ENCODE results near the gene NCOA4.
"Not testable (repeated sequence)": the region's sequence is repeated elsewhere in the genome, so short reads cannot be mapped to it uniquely, and the experiment has no call there.

Gene NCOA4

DNA sequence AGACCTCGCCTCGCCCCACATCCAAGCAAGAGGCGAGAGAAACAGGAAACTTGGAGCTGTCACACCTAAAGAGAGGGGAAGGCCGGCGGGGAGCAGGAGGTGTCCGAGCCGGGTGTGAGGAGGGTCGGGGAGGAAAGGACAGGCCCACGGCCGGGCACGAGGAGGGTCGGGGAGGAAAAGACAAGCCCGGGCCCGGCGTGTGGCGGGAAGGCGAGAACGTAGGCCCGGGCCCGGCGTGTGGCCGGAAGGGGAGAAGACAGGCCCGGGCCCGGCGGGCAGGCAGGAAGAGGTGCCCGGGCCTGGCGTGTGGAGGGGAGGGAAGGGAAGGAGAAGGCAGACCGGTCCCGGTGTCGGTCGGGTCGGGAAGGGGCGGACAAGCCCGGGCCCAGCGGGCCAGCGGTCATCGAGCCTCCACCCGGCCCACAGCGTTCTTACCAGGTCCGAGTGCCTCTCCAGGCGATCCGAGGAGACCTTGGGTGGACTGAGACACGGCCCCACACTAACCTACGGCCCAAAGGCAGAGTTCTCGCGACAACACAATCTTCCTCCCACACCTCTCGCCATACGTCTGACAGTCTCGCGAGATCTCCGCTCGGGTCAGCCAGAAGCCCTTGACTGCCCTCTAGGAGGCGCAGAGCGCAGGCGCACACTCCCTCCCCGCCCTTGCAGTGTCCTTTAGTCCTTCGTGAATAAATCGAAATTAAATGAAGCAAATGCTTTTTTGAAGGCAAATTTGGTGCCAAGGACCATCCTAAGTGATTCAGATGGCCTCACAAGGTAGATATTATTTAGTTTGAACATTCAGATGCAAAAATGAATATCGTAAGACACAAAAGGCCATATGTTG is at the start of gene NCOA4:
Gene NCOA4, minus strand, starts transcription at position 533 of the 847 bp plus-strand sequence. CDS start 13,943 bp downstream, outside the sequence.
- peak; percentile 95 for DNase-seq (ENCODE audit: low read depth)

DNA sequence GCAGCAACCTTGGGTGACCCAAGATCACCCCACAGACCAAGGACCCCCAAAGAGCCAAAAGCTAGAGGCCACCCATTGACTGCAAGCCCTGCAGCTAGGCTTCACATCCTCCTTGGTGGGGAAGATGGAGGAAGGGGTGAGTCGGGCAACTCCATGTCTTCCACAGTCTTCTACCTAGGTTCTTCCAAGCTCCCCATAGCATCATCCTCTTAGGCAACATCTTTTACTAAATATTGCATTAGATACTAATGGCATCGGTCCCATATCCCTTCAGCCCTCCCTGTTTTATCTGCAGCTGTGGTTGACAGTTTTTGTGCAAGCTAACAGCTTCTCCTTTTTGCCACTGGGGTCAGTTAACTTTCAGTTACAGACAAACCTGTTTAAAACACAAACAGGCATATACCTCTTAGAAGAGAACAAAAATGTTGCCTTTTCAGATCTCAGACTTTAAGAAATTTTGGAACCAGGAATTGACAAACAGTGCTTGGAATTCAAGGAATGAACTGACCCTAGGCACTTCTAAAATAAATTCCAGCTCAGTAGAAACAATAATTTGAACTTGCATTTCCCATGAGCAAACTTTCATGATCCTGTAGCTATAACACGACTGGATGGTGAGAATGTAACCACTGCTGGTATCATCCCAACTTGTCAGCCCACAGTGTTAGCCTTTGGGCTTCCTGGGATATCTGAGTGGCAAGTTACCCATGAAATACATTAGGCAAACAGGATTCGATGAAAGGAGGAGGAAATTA is 49.6 kb upstream of the NCOA4 start:
- no peak for DNase-seq (ENCODE audit: low read depth)

DNA sequence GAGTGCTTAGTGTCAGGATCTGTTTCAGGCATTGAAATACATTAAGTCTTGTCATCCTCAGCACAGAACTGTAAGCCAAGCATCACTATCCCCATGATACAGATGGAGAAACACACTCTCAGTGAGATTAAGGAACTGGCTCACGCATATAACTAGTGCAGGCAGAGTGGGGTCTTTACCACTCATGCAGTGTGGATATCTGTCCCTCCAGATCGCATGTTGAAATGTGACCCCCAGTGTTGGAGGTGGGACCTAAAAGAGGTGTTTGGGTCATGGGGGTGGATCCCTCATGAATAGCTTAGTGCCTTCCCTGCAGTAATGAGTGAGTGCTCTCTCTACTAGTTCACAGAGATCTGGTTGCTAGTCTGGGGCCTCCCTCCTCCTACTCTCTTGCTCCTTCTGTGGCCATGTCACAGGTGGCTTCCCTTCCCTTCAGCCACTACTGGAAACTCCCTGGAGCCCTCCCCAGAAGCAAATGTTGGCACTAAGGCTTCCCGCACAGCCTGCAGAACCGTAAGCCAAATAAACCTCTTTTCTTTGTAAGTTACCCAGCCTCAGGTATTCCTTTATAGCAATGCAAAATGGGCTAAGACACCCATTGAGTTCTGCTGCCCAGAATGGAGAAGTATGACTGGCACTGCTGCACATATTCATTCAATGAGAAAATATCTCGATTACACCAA is 47.4 kb upstream of the NCOA4 start:
- no peak for DNase-seq (ENCODE audit: low read depth)

DNA sequence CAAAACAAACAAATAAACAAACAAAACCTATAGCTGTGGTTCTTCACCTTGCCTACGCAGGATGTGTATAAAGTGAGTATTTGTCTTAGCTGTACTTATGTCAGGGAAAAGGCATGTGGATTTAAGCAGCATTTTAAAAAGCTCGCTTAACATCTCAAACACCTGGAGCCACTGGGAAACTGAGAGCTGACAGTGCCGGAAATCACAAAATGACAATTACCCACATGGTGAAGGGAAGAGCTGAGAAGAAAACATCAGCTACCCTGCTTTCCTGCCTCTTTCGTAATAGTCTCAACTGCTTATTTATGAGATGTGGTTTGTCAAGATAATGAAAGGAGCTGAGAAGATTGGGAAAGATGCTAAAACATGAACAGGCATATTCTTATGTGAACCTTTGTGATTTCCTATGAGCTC is 46.7 kb upstream of the NCOA4 start:
- no peak for DNase-seq (ENCODE audit: low read depth)

DNA sequence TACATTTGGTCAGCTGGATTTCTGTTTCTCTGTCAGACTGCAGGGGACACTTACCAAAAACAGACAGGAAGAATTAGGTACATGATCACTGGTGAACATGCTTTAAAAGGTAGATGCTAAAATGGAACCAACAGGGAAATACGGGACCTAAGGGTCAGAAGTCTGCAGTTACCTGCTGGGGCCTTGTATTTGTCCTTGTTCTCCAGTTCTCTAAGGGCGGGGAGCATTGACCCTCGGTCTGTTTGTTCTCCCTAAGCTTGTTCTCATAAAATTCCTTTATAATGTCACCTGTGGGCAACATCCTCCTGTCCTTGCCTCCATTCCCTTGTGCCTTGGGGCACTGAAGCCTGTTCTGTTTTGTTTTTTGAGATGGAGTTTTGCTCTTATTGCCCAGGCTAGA is 45.4 kb upstream of the NCOA4 start:
- no peak for DNase-seq (ENCODE audit: low read depth)

DNA sequence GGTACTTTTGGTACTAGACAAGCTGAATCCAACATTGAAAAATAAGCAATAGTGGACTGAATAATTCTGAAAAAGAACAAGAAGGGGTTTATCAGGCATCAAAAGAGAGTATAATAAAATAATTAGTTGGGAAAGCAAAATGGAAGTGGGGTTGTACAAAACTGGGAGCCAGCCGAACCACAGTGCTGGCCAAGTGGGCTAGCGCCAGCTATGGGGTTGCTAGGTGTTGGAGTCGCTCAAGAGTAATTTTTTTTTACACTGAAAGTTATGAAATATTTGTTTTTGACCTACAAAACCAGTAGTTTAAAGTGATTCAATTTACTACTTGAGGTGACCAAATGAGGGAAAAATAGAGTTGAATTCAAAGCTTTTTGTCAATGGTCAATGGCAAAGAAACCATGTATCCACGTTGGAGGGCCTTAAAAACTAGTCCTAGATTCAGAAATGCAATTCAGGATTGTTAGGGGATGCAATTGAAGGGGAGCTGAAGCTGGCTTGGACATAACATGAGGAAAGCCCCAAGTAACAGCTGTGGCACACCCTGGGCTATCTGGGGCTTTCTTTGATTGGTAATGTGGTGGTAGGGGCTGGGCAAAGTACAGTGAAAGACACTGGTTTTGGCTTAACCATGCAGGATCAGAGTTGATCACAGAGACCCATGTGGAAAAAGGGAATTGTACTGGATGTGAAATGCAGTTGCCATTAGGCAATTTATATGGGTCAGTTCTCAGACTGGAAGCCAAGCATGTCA is 43.9 kb upstream of the NCOA4 start:
- no peak for DNase-seq (ENCODE audit: low read depth)

DNA sequence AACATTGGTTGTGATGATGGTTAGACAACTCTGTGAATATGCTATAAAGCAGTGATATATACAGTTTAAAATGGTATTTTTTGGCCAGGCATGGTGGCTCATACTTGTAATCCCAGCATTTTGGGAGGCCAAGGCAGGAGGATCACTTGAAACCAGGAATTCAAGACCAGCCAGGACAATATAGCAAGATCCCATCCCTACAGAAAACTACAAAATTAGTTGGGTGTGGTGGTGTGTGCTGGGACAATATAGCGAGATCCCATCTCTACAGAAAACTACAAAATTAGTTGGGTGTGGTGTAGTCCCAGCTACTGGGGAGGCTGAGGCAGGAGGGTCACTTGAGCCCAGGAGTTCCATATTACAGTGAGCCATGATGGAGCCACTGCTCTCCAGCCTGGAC is 43.1 kb upstream of the NCOA4 start:
- DNase-seq (ENCODE audit: low read depth) = no peak

DNA sequence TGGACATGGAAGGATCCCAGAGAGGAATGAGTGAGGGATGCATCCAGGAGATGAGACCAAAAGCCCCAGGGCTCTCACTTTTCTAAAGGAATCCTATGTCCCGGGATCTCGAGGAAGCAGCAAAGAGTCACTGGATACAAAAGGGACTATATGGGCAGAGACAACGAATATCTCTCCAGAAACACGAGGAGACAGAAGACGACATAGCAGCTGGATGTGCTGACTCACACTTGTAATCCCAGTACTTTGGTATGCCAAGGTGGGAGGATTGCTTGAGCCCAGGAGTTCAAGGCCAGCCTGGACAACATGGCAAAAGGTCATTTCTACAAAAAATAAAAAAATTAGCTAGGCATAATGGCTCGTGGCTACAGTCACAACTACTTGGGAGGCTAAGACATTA is 40.3 kb upstream of the NCOA4 start:
- no peak for DNase-seq (ENCODE audit: low read depth)

DNA sequence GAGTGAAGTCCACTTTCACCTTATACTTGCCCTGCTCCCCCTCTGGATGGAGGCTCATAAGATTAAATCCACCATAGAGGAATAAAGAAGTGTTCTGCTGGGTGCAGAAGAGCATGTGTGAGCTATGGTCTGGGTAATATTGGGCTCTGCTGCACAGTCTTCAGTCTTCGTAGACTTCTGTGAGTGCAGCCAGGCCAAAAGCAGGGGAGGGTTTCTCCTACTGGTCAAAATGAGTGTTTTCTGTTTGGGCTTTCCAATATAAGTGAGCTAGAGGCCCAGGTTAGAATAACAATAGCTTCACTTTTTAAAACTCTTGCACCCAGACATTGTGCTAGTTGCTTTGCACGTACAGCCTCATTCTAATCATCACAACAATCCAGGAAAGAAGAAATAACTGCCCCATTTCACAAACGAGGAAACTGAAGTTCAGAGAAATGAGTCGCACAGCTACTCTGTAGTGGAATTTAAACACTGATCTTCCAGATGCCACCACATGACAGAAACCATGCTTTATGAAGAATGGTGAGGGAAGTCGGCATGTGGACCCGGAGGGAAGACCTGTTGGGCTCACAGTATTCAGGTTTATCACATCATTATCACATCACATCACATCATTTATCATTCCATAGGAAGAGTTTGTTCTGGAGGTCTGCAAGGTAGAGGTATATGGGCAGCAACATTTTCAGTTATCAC is 39.5 kb upstream of the NCOA4 start:
- DNase-seq (ENCODE audit: low read depth) = no peak

DNA sequence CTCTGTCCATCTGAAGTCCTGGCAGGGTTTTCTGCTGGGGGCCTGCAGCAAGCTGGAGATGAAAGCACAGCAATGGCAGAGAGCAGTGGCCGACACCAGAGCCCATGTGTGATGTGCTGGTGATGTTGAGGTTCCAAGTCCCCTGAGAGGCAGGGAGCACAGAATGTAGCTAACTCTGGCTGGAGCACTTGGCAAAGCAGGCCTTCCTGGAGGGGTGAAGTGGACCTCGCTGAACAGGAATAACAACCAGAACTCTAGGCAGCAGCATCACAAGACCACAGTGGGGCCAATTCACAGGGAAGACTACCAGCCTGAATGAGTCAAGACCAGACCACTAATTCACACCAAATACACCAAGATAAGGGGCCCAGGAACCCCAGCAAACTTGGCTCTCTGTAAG is 38.5 kb upstream of the NCOA4 start:
- no peak for DNase-seq (ENCODE audit: low read depth)

DNA sequence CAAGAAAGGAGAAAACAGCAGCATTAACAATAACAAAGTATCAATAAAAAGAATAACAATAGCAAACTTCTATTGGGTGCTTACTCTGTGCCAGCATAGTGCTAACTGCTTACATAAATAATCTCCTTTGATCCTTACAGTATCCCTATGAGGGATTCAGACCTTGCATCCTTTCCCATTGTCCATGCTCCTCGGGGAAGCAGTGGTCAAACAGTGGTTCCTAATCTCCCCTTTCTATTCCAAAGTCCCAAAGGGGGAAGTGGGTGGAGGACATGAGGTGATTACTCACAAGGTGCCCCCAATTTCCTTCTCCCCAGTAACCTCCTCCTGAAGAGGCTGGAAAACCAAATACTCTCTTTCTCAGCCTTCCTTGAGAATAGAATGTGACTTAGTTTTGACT is 37.7 kb upstream of the NCOA4 start:
- DNase-seq (ENCODE audit: low read depth) = no peak

DNA sequence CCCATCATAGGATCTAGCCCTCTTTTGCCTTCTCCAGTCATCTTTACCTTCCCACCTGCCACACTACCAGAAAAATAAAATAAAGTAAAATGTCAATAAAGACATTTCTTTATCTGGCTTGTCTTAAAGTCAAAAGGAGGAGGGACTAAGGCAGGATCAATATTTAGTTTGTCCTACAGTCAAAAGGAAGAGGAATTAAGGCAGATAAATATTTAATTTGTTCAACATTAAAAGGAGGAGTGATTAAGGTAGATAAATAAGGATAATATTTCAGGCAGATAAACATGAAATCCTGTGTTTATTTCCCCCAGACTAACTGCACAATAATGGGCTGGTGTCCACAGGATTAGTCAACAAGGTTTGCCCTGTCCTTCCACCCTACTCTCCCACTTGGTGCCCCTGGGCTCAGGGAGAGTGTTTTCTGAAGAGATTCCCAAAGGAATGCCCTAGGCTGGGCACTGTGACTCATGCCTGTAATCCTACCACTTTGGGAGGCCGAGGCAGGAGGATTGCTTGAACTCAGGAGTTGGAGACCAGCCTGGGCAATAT is 33.9 kb upstream of the NCOA4 start:
- DNase-seq (ENCODE audit: low read depth) = no peak

DNA sequence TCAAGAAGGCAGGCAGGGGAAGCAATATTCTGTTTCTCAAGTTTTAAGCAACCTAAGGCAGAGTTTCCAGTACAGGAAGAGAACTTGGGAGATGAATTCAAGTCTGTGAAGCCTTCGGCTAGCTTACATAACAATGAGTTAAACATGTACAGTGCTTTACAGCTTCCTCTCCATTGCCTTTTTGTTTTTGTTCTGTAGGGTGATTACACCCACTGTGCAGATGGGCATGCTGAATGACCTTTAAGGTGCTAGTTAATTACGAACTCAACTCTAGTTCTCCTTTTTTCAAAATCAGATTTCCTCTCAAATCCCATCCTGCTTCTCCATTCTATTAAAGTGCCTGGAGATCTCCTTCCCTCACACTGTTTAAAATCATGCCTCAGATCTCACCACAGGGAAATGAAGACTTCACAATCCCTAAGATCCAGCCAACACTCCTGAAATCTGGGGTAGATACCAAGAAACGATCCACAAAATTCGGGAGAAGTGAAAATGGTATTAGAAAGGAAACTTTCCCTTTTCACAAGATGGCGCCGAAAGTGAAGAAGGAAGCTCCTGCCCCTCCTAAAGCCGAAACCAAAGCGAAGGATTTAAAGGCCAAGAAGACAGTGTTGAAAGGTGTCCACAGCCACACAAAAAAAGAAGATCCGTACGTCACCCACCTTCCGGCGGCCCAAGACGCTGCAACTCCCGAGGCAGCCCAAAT is 32.5 kb upstream of the NCOA4 start:
- no peak for DNase-seq (ENCODE audit: low read depth)

DNA sequence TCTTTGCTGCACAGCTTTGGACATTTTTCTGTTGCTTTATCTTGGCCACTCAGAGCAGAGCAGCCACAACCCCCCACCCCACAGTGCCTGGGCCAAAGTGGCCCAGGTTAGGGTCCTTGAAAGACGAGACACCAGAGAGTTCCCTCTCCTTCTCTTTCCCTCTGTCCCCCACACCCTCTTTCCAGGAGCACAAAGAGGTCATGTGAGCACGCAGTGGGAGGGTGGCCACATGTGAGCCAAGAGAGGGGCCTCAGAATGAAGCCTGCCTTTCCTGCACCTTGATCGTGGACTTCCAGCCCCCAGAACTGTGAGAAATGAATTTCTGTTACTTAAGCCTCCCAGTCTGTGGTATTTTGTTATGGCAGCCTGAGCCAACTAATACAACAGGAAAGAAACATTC is 30.3 kb upstream of the NCOA4 start:
- no peak for DNase-seq (ENCODE audit: low read depth)

DNA sequence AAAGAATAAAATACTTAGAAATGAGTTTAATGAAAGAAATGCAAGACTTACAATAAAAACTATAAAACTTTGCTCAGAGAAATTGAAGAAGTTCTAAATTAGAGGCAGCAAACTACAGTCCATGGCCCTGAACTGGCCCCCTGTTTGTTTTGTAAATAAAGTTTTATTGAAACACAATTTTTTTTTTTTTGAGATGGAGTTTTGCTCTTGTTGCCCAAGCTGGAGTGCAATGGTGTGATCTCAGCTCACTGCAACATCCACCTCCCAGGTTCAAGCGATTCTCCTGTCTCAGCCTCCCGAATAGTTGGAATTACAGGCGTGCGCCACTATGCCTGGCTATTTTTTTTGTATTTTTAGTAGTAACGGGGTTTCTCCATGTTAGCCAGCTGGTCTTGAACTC is 27.5 kb upstream of the NCOA4 start:
- DNase-seq (ENCODE audit: low read depth) = not testable (repeated sequence)

DNA sequence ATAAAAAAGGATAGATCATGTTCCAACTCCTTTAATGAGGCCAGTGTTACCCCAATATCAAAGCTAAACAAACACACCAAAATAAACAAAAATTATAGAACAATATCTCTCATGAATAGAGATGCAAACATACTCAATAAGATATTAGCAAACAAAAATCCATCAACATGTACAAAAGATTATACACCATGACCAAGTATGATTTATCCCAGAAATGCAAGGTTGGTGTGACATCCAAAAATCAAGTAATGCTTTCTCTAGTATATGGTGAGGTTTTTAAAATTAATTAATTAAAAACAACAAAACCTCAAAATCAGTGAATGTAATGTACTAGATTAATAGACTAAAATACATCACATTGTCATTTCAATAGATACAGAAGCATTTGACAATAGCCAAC is 26.6 kb upstream of the NCOA4 start:
- DNase-seq (ENCODE audit: low read depth) = no peak

DNA sequence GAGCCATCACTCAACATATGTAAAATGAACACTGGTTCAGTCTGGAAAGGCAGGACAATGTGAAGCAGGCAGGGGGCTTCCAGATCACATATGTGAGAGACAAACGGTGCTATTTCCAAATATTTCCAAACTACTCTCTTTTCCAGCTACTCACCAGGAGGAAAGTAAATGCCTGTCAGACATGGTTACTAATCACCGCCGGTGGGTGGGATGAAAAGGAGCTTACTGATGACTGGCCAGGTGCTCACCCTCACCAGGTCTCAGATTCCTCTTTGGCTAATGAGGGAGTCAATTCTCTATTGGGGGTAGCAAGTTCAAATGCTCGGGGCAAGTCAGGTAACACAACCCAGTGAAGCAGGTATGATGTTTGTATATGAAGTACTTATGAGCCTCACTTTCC is 25.3 kb upstream of the NCOA4 start:
- DNase-seq (ENCODE audit: low read depth) = no peak

DNA sequence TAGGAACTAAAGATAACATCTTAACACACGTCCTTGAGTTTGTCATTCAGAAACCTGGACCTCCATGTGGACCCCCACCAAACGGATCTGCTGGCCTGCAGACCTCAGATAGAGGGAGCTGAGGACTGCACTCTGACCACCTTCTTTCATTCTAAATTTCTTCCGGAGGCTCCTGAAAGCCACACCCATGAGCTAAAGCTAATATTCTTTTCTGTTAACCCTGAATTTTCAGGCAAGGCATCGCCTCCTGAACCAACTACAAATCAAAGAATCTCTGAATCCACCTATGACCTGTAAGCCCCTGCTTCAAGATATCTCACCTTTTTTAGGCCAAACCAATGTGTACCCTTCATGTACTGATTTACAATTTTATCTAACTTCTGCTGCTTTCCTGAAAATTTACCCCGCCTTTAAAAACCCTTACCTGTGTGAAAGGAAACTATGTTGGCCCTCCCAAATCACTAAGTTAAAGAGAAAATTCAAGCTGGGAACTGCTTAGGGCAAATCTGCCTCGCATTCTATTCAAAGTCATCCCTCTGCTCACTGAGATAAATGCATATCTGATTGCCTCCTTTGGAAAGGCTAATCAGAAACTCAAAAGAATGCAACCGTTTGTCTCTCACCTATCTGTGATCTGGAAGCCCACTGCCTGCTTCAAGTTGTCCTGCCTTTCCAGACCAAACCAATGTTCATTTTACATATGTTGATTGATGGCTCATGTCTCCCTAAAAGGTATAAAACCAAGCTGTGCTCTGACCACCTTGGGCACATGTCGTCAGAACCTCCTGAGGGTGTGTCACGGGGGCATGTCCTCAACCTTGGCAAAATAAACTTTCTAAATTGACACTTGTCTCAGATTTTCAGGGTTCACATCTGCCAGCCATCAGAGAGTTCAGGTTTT is 23.4 kb upstream of the NCOA4 start:
- no peak for DNase-seq (ENCODE audit: low read depth)

DNA sequence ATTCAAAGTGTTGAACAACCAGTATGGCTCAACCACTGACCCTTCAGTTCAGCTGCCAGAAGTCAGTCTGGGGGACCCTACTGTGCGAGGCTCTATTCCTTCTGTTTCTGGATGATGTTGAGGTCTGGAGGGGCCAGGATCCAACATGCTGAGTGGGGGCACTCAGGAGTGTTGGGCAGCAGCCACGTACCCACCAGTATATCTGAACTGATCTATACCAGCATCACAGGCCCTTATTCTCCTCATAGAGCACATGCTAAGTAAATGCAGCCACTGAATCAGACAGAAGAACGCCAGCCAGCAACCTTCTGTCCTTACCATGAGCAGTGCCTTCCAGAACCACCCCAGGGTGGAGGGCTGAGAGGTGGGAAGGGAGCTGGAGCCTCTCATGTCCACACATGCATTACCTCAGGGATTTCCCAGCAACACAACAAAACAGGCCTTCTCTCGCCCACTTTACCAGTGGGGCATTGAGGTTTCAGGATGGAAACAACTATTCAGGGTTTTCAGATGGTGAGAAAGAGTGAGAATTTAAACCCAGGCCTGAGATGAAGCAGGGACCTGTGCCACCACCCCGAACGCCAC is 22.5 kb upstream of the NCOA4 start:
- DNase-seq (ENCODE audit: low read depth) = no peak
